ENCODE results near the gene SHC3. TPM values are rescaled to one million over a fixed set of nuclear protein-coding genes. Genes with fewer than 3 reads are reported as not detected.

The SHC3 gene
- polyA plus RNA-seq, 1 donor from 2014 or later, result 22.9 TPM

DNA sequence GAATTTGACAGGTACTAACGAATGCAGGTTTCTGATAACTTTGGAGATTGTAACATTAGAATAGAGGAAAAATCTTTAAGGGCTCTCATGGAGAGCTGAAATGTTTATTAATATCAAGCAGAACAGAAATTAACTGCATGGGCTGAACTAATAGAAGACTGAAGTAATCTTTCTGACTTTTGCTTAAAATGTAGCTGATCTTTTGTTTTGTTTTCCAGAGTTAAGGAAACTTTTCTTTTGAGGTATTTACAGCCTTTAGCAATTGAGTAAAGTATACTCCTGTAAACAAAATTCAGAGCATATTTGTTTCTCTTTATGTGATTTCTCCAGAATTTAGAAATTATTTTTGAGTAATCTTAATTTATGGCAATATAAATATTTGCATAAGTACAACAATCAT is 43.9 kb downstream of the SHC3 start:
- no peaks in the 10 kb centered on the region for H4K20me1 ChIP-seq (ENCODE audit: insufficient read depth)
- no peaks in the 10 kb centered on the region for H3K9me2 ChIP-seq (ENCODE audit: insufficient read depth, low read length)
- no peaks in the 10 kb centered on the region for H3K27me3 ChIP-seq (ENCODE audit: insufficient read depth, low read depth, low read length)
- no peak overlapping the region for H3K4me3 ChIP-seq (ENCODE audit: low read length)
- H3K9me3 ChIP-seq (ENCODE audit: low read length), result peaks cover 3% of the 10 kb centered on the region
- no peak overlapping the region for H3K27ac ChIP-seq (ENCODE audit: low read length)
- no peak overlapping the region for H3K4me2 ChIP-seq (ENCODE audit: low read length)
- no peak overlapping the region for H2AFZ ChIP-seq (ENCODE audit: low read depth, low read length)
- H3K36me3 ChIP-seq (ENCODE audit: insufficient read depth, low read length), result no peaks in the 10 kb centered on the region
- H3K79me2 ChIP-seq (replicated peaks; ENCODE audit: insufficient read depth, low read length), result no peaks in the 10 kb centered on the region
- no peak overlapping the region for H3K9ac ChIP-seq (ENCODE audit: low read length)
- TF ChIP-seq EP300 (conservative IDR thresholded peaks at IDR 0.05; ENCODE audit: poor library complexity, severe bottlenecking), result no peak
- TF ChIP-seq SMC3 (conservative IDR thresholded peaks at IDR 0.05; ENCODE audit: poor library complexity), result no peak
- TF ChIP-seq RAD21 (conservative IDR thresholded peaks at IDR 0.05), result no peak
- TF ChIP-seq, protein P1, sequence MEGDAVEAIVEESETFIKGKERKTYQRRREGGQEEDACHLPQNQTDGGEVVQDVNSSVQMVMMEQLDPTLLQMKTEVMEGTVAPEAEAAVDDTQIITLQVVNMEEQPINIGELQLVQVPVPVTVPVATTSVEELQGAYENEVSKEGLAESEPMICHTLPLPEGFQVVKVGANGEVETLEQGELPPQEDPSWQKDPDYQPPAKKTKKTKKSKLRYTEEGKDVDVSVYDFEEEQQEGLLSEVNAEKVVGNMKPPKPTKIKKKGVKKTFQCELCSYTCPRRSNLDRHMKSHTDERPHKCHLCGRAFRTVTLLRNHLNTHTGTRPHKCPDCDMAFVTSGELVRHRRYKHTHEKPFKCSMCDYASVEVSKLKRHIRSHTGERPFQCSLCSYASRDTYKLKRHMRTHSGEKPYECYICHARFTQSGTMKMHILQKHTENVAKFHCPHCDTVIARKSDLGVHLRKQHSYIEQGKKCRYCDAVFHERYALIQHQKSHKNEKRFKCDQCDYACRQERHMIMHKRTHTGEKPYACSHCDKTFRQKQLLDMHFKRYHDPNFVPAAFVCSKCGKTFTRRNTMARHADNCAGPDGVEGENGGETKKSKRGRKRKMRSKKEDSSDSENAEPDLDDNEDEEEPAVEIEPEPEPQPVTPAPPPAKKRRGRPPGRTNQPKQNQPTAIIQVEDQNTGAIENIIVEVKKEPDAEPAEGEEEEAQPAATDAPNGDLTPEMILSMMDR (IDR thresholded peaks at IDR 0.05; ENCODE audit: poor library complexity, severe bottlenecking), result no peak
- no peak for TF ChIP-seq TAF1 (IDR thresholded peaks at IDR 0.05; ENCODE audit: low read depth)
- TF ChIP-seq, protein P2, sequence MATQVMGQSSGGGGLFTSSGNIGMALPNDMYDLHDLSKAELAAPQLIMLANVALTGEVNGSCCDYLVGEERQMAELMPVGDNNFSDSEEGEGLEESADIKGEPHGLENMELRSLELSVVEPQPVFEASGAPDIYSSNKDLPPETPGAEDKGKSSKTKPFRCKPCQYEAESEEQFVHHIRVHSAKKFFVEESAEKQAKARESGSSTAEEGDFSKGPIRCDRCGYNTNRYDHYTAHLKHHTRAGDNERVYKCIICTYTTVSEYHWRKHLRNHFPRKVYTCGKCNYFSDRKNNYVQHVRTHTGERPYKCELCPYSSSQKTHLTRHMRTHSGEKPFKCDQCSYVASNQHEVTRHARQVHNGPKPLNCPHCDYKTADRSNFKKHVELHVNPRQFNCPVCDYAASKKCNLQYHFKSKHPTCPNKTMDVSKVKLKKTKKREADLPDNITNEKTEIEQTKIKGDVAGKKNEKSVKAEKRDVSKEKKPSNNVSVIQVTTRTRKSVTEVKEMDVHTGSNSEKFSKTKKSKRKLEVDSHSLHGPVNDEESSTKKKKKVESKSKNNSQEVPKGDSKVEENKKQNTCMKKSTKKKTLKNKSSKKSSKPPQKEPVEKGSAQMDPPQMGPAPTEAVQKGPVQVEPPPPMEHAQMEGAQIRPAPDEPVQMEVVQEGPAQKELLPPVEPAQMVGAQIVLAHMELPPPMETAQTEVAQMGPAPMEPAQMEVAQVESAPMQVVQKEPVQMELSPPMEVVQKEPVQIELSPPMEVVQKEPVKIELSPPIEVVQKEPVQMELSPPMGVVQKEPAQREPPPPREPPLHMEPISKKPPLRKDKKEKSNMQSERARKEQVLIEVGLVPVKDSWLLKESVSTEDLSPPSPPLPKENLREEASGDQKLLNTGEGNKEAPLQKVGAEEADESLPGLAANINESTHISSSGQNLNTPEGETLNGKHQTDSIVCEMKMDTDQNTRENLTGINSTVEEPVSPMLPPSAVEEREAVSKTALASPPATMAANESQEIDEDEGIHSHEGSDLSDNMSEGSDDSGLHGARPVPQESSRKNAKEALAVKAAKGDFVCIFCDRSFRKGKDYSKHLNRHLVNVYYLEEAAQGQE (IDR thresholded peaks at IDR 0.05; ENCODE audit: borderline replicate concordance), result no peak
- no peaks in the 10 kb centered on the region for H3F3A ChIP-seq (ENCODE audit: insufficient read depth, low read length, poor library complexity, severe bottlenecking)

DNA sequence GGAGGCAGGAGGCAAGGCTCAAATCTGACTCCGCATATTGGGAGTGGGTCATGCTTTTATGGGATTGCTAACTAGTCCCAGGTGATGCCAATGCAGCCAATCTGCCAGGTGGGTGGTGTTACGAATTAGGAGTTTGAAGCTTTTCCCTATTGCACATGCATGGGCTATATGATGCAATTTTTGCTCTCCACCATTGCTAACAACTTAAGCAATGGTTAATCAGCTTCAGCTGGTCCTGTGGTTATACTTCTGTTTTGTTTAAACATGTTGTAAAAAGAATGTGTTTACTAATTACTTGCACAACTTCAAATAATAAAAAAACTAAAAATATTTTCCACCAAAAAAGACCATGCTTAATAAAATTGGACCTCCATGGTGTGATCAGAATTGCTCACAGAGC is 55.7 kb downstream of the SHC3 start:
- H3K36me3 ChIP-seq (ENCODE audit: insufficient read depth, low read length), result no peaks in the 10 kb centered on the region
- H3K27ac ChIP-seq (ENCODE audit: low read length), result peak overlapping the region; percentile 30
- H3K4me2 ChIP-seq (ENCODE audit: low read length), result no peak overlapping the region
- H3K9ac ChIP-seq (ENCODE audit: low read length), result no peak overlapping the region
- H3K9me2 ChIP-seq (ENCODE audit: insufficient read depth, low read length), result no peaks in the 10 kb centered on the region
- H3K4me3 ChIP-seq (ENCODE audit: low read length), result no peak overlapping the region
- no peaks in the 10 kb centered on the region for H3K27me3 ChIP-seq (ENCODE audit: insufficient read depth, low read depth, low read length)
- no peaks in the 10 kb centered on the region for H3F3A ChIP-seq (ENCODE audit: insufficient read depth, low read length, poor library complexity, severe bottlenecking)
- peaks cover 6% of the 10 kb centered on the region for H3K79me2 ChIP-seq (replicated peaks; ENCODE audit: insufficient read depth, low read length)
- peaks cover 8% of the 10 kb centered on the region for H3K9me3 ChIP-seq (ENCODE audit: low read length)
- H4K20me1 ChIP-seq (ENCODE audit: insufficient read depth), result no peaks in the 10 kb centered on the region
- TF ChIP-seq POLR2AphosphoS5 (IDR thresholded peaks at IDR 0.05), result no peak
- TF ChIP-seq SMC3 (conservative IDR thresholded peaks at IDR 0.05; ENCODE audit: poor library complexity), result no peak
- TF ChIP-seq EZH2 (IDR thresholded peaks at IDR 0.05; ENCODE audit: borderline replicate concordance, insufficient read depth, low read length, poor library complexity, severe bottlenecking), result no peak
- no peak for TF ChIP-seq TAF1 (IDR thresholded peaks at IDR 0.05; ENCODE audit: low read depth)
- no peak for TF ChIP-seq MXI1 (conservative IDR thresholded peaks at IDR 0.05; ENCODE audit: poor library complexity, severe bottlenecking)
- TF ChIP-seq EP300 (conservative IDR thresholded peaks at IDR 0.05; ENCODE audit: poor library complexity, severe bottlenecking), result no peak
- no peak for TF ChIP-seq RAD21 (conservative IDR thresholded peaks at IDR 0.05)
- TF ChIP-seq, protein P2 (IDR thresholded peaks at IDR 0.05; ENCODE audit: borderline replicate concordance), result no peak
- TF ChIP-seq, protein P1 (IDR thresholded peaks at IDR 0.05; ENCODE audit: poor library complexity, severe bottlenecking), result no peak
- no peak overlapping the region for H2AFZ ChIP-seq (ENCODE audit: low read depth, low read length)

All from neural cell (in vitro differentiated cells).